Pancreas (tissue), 10 donors: ENCODE measurements around the gene CNKSR3. TPM values are rescaled to one million over a fixed set of nuclear protein-coding genes. Genes with fewer than 3 reads are reported as not detected.

Source experiments
- ATAC-seq, 4 donors: fragments of 200-7000 bp; cut with Tn5 transposase; one replicate each; pipeline versions ENCODE4 v1.8.0 to v1.9.1; 2020; ENCODE audit warnings: mild to moderate bottlenecking in 4 of 4, moderate library complexity in 4 of 4
- DNase-seq, 6 donors: peaks; one replicate each; pipeline ENCODE4 v3.0.0-alpha.2; 2020
- FAIRE-seq: peaks from 2 replicates; lab custom pipeline; 2012; peaks lifted over from hg19 to GRCh38; lab: Jason Lieb, UNC
- H3K27ac ChIP-seq, 4 donors: fragments of 200-600 bp; sonication (generic); 1 replicate in 3 of 4; 2 replicates in 1 of 4; pipeline versions ENCODE4 v1.5.0 to v1.8.0; 2020
- H3K27me3 ChIP-seq, 4 donors: fragments of 200-600 bp; one replicate each; pipeline ENCODE4 v1.8.0; 2021
- H3K36me3 ChIP-seq, 3 donors: fragments of 200-600 bp; sonication (generic) in 1 of 3; one replicate each; pipeline versions ENCODE4 v1.5.0 to v1.8.0; 2020 to 2021
- H3K4me1 ChIP-seq, 3 donors: fragments of 200-600 bp; one replicate each; pipeline ENCODE4 v1.8.0; 2021
- H3K4me3 ChIP-seq, 4 donors: fragments of 200-600 bp; sonication (generic) in 2 of 4; one replicate each; pipeline versions ENCODE4 v1.5.0 to v1.8.0; 2020 to 2021
- H3K9me3 ChIP-seq, 4 donors: fragments of 200-600 bp; one replicate each; pipeline ENCODE4 v1.8.0; 2021
- CTCF ChIP-seq, 4 donors: fragments of 200-600 bp; sonication (generic) in 3 of 4; IDR thresholded peaks; one replicate each; pipeline versions ENCODE4 v1.5.0 to v1.8.0; 2021; ENCODE audit warnings: antibody characterized with exemption in 4 of 4
- WGBS, 2 donors: extraction: QIAGEN DNeasy Blood & Tissue Kit; methylation state at CpG; one replicate each; pipeline ENCODE4 v1.1.7; 2013; 5-methylcytosine and 5-hydroxymethylcytosine counted together
- intact Hi-C, 3 donors: fragments of 100-400 bp; cut with DNase I; formaldehyde crosslinking; loops; one replicate each; pipeline versions ENCODE4 v1.11.1 to v1.14.2; 2022
- polyA plus RNA-seq, 2 donors: library from polyadenylated mRNA; stranded (reverse); fragments of 200-250 nt; gene quantifications; one replicate each; pipeline ENCODE4 v1.2.3, GENCODE V29; 2013
- total RNA-seq, 6 donors: library from RNA; stranded (reverse); fragmentation: NEBNext Ultra II Directional in 4 of 6; extraction: Animal tissue kit (Norgen Biotek cat#: 25700) in 4 of 6; gene quantifications; one replicate each; pipeline versions ENCODE4 v1.2.1 to v1.2.4, GENCODE V29; 2021 to 2023
- donor health status: healthy with polysubstance abuse.
- donor health status: DM: no; HTN: no; CAD: no; lungs with moderate emphysema.
- donor health status: DM: no; HTN: no; CAD: no.
- donor health status: control.
- donor health status: control.
- donor health status: Bipolar disorder and iron deficiency.
- donor health status: DM: yes; HTN: yes; CAD: no.
- donor health status: DM: no; HTN: no; CAD: no.
- donor health status: DM: no; HTN: no; CAD: no.
- donor health status: DM: yes; HTN: yes; CAD: no.

CNKSR3 gene
- total and polyA plus RNA-seq, 8 donors = 7.6 to 24.2 (median 18.6) TPM

DNA sequence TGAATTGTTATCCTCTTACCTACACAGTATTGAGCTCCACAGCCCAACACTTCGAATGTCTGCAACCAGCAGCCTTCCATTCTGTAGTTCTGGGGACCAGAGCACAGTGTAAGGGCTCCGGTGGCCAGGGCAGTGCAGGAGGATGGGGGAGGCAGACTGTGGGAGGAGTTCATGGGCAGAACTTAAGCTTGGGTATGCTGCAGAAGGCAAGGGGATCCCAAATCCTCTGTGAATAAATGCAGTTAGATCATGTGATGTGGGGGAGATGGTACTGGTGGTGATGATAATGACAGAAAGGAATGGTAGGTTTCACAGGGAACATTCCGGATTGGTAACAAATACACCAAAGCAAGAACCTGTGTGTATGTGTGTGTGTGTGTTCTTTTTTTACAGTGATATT, 26.5 kb upstream of the CNKSR3 start:
- intact Hi-C loops = no loop called here
- no peak for FAIRE-seq

DNA sequence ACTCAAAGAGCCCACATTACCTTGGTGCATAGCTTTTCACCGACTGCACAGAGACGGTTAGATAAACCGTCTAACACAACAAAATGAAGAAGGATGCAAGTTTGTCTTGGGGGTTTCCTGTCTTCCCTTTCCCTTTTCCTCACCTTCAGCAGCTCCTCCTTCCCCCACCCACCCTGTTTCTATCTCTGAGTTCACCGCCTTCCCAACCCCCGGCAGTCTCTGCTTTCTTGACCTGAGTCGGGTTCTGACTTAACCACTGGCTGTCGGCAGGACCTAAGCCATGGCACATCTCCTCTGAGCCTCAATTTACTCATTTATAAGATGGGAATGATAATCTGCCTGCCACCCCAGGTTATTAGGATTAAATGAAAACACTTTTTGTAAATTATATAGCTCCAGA, 25.8 kb upstream of the CNKSR3 start:
- Histone ChIP-seq H3K27ac (no peak overlapping the region), H3K9me3 (no peaks in the 10 kb centered on the region), H3K4me3 (no peak overlapping the region), H3K36me3 (no peaks in the 10 kb centered on the region), H3K27me3 (no peaks in the 10 kb centered on the region), H3K4me1 (peaks cover 14 to 20% (median 14%) of the 10 kb centered on the region in 3 donors)
- no peak for DNase-seq
- intact Hi-C loops = no loop called here
- WGBS, 2 donors = 90 to 94% methylated on average over 7 of the region's 7 CpGs
- FAIRE-seq = no peak
- no peak for TF ChIP-seq CTCF (IDR thresholded peaks at IDR 0.05)
- ATAC-seq = no peak

More for the DNA sequence above, 26.5 kb upstream of the CNKSR3 start:
- Histone ChIP-seq H3K27me3 (no peaks in the 10 kb centered on the region), H3K27ac (no peak overlapping the region), H3K9me3 (no peaks in the 10 kb centered on the region), H3K4me3 (no peak overlapping the region), H3K4me1 (peaks cover 14 to 20% (median 14%) of the 10 kb centered on the region in 3 donors), H3K36me3 (no peaks in the 10 kb centered on the region)
- no peak for ATAC-seq
- 91 to 97% methylated on average over 3 of the region's 3 CpGs for WGBS, 2 donors
- no peak for DNase-seq
- TF ChIP-seq CTCF (IDR thresholded peaks at IDR 0.05) = no peak

GRCh38 chr6:154535851-154536250, 25.4 kb upstream of the CNKSR3 start:
- DNase-seq (no peak), FAIRE-seq (no peak), ATAC-seq (no peak)
- no peak for TF ChIP-seq CTCF (IDR thresholded peaks at IDR 0.05)
- 90 to 94% methylated on average over 2 of the region's 2 CpGs for WGBS, 2 donors
- Histone ChIP-seq H3K9me3 (no peaks in the 10 kb centered on the region), H3K36me3 (no peaks in the 10 kb centered on the region), H3K27me3 (no peaks in the 10 kb centered on the region), H3K4me3 (no peak overlapping the region), H3K27ac (no peak overlapping the region), H3K4me1 (peaks cover 14 to 20% (median 14%) of the 10 kb centered on the region in 3 donors)
- intact Hi-C loops = no loop called here

DNA sequence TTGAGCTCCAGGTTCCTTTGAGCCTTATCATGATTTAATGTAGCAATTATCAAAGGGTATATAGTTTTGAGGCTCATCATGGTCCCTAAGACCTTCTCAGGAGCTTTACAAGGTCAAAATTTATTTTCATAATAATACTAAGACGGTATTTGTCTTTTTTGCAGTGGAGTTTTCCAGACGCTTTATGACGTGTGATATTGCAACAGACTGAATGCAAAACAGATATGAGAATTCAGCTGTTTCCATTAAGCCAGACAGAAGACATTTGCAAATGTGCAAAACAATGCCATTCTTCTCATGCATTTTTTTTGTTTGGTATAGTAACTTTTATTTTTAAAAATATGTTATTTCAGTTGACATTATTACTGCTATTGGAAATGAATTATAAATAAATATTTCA, 24.7 kb upstream of the CNKSR3 start:
- ATAC-seq = no peak
- no peak for DNase-seq
- FAIRE-seq = no peak

More for the DNA sequence above, 24.7 kb upstream of the CNKSR3 start:
- Histone ChIP-seq H3K4me3 (no peak overlapping the region), H3K4me1 (peaks cover 14 to 20% (median 14%) of the 10 kb centered on the region in 3 donors), H3K36me3 (no peaks in the 10 kb centered on the region), H3K27ac (no peak overlapping the region), H3K9me3 (no peaks in the 10 kb centered on the region), H3K27me3 (no peaks in the 10 kb centered on the region)
- WGBS, 2 donors = 88 to 94% methylated on average over 3 of the region's 3 CpGs
- intact Hi-C loops = no loop called here
- no peak for TF ChIP-seq CTCF (IDR thresholded peaks at IDR 0.05)
